Naive thymus-derived CD4-positive, alpha-beta T cell (primary cell): ENCODE results near the gene S1PR5. TPM values are rescaled to one million over a fixed set of nuclear protein-coding genes. Genes with fewer than 3 reads are reported as not detected.

ENCODE experiments used
- ATAC-seq: fragments of 150-1000 bp; cut with Tn5 transposase; 2 replicates; pipeline ENCODE4 v1.10.0; 2021; ENCODE audit warnings: mild to moderate bottlenecking, moderate library complexity
- CTCF ChIA-PET: fragments of 350-600 bp; sonication (Branson Sonifier 250); formaldehyde crosslinking; loops from one replicate; lab custom pipeline; 2021; ENCODE audit warnings: antibody characterized with exemption; lab: Charles Lee
- POLR2A ChIA-PET: fragments of 350-600 bp; sonication (Branson Sonifier 250); formaldehyde crosslinking; loops from one replicate; lab custom pipeline; 2021; ENCODE audit warnings: antibody characterized with exemption, inconsistent platforms; lab: Charles Lee
- DNase-seq, 9 donors: peaks; one replicate each; pipeline versions ENCODE4 v3.0.0 to v3.0.0-alpha.2; 2020 to 2022; ENCODE audit warnings: mixed read lengths in 1 of 9
- H3K27ac ChIP-seq: one replicate; pipeline ENCODE4 v1.7.0; 2013; ENCODE audit warnings: mild to moderate bottlenecking, low read depth, low read length, moderate library complexity
- H3K27me3 ChIP-seq, 2 donors: one replicate each; pipeline ENCODE4 v1.7.0; 2013; ENCODE audit warnings: low read length in 2 of 2, mild to moderate bottlenecking in 2 of 2, moderate library complexity in 2 of 2; ENCODE audit not compliant: control insufficient read depth in 2 of 2, insufficient read depth in 2 of 2
- H3K36me3 ChIP-seq, 3 experiments: 1 replicate in 2 of 3; 2 replicates in 1 of 3; pipeline ENCODE4 v1.7.0; 2013; ENCODE audit warnings: low read length in 3 of 3, mild to moderate bottlenecking in 3 of 3, moderate library complexity in 1 of 3; ENCODE audit not compliant: insufficient read depth in 3 of 3, control insufficient read depth in 2 of 3
- H3K4me1 ChIP-seq, 2 donors: one replicate each; pipeline ENCODE4 v1.7.0; 2013; ENCODE audit warnings: low read length in 2 of 2, mild to moderate bottlenecking in 2 of 2, moderate library complexity in 1 of 2; ENCODE audit not compliant: control insufficient read depth in 2 of 2, insufficient read depth in 2 of 2
- H3K4me3 ChIP-seq: 2 replicates; pipeline ENCODE4 v1.7.0; 2013; ENCODE audit warnings: mild to moderate bottlenecking, low read length
- H3K9me3 ChIP-seq, 3 experiments: 1 replicate in 2 of 3; 2 replicates in 1 of 3; pipeline ENCODE4 v1.7.0; 2013; ENCODE audit warnings: low read length in 3 of 3; ENCODE audit not compliant: control insufficient read depth in 2 of 3
- H3K27ac Mint-ChIP-seq, 9 donors: one replicate each; pipeline ENCODE4 v1.8.0; 2020 to 2022; ENCODE audit warnings: mixed read lengths in 9 of 9, mild to moderate bottlenecking in 8 of 9, moderate library complexity in 5 of 9, inconsistent platforms in 2 of 9
- H3K27me3 Mint-ChIP-seq, 5 donors: one replicate each; pipeline ENCODE4 v1.8.0; 2021 to 2022; ENCODE audit warnings: mixed read lengths in 5 of 5, mild to moderate bottlenecking in 1 of 5
- H3K36me3 Mint-ChIP-seq, 5 donors: one replicate each; pipeline ENCODE4 v1.8.0; 2020 to 2022; ENCODE audit warnings: mixed read lengths in 5 of 5, mild to moderate bottlenecking in 3 of 5, inconsistent platforms in 1 of 5
- H3K4me1 Mint-ChIP-seq, 7 donors: one replicate each; pipeline ENCODE4 v1.8.0; 2020 to 2022; ENCODE audit warnings: mixed read lengths in 7 of 7, mild to moderate bottlenecking in 3 of 7, inconsistent platforms in 1 of 7
- H3K4me3 Mint-ChIP-seq, 10 donors: one replicate each; pipeline ENCODE4 v1.8.0; 2020 to 2022; ENCODE audit warnings: mild to moderate bottlenecking in 10 of 10, mixed read lengths in 10 of 10, moderate library complexity in 6 of 10, inconsistent platforms in 2 of 10
- H3K9me3 Mint-ChIP-seq, 11 donors: one replicate each; pipeline ENCODE4 v1.8.0; 2020 to 2022; ENCODE audit warnings: mixed read lengths in 11 of 11, mild to moderate bottlenecking in 4 of 11, inconsistent platforms in 1 of 11, moderate library complexity in 1 of 11
- intact Hi-C, 2 donors: fragments of 100-400 bp; cut with micrococcal nuclease; formaldehyde crosslinking; loops; one replicate each; pipeline ENCODE4 v1.15.1; 2023
- polyA plus RNA-seq, 2 donors: library from polyadenylated mRNA; unstranded; fragments of 300-500 nt; fragmentation: Illumina TruSeq; gene quantifications; one replicate each; pipeline ENCODE4 v1.2.3, GENCODE V29; 2021
- total RNA-seq, 6 experiments: library from RNA in 5 of 6; stranded (reverse) in 5 of 6; gene quantifications; 1 replicate in 5 of 6; 2 replicates in 1 of 6; pipeline ENCODE4 v1.2.3 and lab custom pipeline; 2021 to 2026

Gene S1PR5
- total and polyA plus RNA-seq, 7 experiments from 2014 or later: 0.51 to 22.0 (median 0.61) TPM; not detected in 1

DNA sequence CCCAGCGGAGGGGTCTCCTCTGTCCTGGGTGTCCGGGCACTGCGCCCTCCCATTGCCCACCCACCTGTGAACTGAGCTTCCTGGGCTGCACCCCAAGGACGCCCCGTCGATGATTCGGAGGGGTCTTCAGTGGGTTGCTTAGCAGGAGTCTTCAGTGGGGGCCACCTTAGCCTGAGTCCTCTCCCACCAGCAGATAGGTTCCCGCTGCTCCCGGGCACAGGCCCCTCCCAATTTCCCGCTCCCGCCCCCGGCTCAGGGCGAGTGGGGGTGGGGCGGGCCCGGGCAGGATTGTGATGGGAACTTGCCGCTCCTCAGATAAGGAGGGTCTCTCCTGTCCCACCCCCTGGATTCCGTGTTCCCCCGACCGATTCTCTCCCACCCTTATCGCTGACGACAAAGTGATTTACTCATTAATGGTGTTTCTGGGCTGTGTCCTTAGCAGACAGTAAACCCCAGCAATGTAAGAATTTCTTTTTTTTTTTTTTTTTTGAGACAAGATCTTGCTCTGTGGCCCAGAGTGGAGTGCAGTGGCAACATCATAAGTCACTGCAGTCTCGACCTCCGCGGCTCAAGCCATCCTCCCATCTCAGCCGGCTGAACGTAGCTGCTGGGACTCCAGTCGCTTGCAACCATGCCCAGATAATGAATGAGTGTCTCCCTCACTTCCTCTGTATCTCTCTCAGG is 655 bp upstream of the S1PR5 start:
- H3K27ac Mint-ChIP-seq: peak overlapping the region in 1 of 9 donors; percentile 63
- Histone ChIP-seq H3K4me1 (peaks cover 11 to 43% of the 10 kb centered on the region in 2 donors), H3K4me3 (peak overlapping the region; percentile 43), H3K9me3 (no peaks in the 10 kb centered on the region), H3K27me3 (peaks cover 0 to 17% of the 10 kb centered on the region in 2 donors), H3K36me3 (no peaks in the 10 kb centered on the region), H3K27ac (no peak overlapping the region)
- H3K4me1 Mint-ChIP-seq: peaks cover 18 to 42% (median 30%) of the 10 kb centered on the region in 7 donors
- DNase-seq: peak in 2 of 9 donors; percentile 20 to 37
- peaks cover 0 to 6% (median 1%) of the 10 kb centered on the region in 5 donors for H3K36me3 Mint-ChIP-seq
- intact Hi-C loops: no loop called here
- H3K4me3 Mint-ChIP-seq: peak overlapping the region; percentile 39 to 88 (median 78)
- ChIA-PET CTCF (no interaction called here), POLR2A (interaction anchor here (1.8 kb wide), 1 partner anchor 48 kb away, joined by 4 read pairs; the partner anchor contains the start of gene KRI1)
- H3K9me3 Mint-ChIP-seq: peaks cover 0 to 2% (median 0%) of the 10 kb centered on the region in 11 donors
- ATAC-seq: peak; percentile 44
- peaks cover 45 to 66% (median 51%) of the 10 kb centered on the region in 5 donors for H3K27me3 Mint-ChIP-seq

GRCh38 chr19:10516671-10517286 is 468 bp downstream of the S1PR5 start:
- intact Hi-C loops: no loop called here
- peaks cover 0 to 6% (median 1%) of the 10 kb centered on the region in 5 donors for H3K36me3 Mint-ChIP-seq
- no peaks in the 10 kb centered on the region for H3K9me3 ChIP-seq
- ATAC-seq (no peak), DNase-seq (no peak)
- POLR2A ChIA-PET: interaction anchor here (1.8 kb wide), 1 partner anchor 49 kb away, joined by 4 read pairs; the partner anchor contains the start of gene KRI1
- H3K27me3 Mint-ChIP-seq: peaks cover 49 to 69% (median 53%) of the 10 kb centered on the region in 5 donors
- peak overlapping the region; percentile 18 to 81 (median 65) for H3K4me3 Mint-ChIP-seq
- H3K27ac ChIP-seq: no peak overlapping the region
- H3K4me1 ChIP-seq: peaks cover 11 to 36% of the 10 kb centered on the region in 2 donors
- H3K4me3 ChIP-seq: peak overlapping the region; percentile 43
- no peaks in the 10 kb centered on the region for H3K36me3 ChIP-seq
- H3K27ac Mint-ChIP-seq: peak overlapping the region in 2 of 9 donors; percentile 31 to 46
- peaks cover 18 to 43% (median 30%) of the 10 kb centered on the region in 7 donors for H3K4me1 Mint-ChIP-seq
- peaks cover 0 to 2% (median 0%) of the 10 kb centered on the region in 11 donors for H3K9me3 Mint-ChIP-seq
- H3K27me3 ChIP-seq: peaks cover 0 to 17% of the 10 kb centered on the region in 2 donors
- CTCF ChIA-PET: no interaction called here

GRCh38 chr19:10516064-10516385 is 1.2 kb downstream of the S1PR5 start:
- H3K27ac ChIP-seq: no peak overlapping the region
- Mint-ChIP-seq H3K4me1 (peaks cover 18 to 43% (median 30%) of the 10 kb centered on the region in 7 donors), H3K4me3 (peak overlapping the region in 6 of 10 donors; percentile 0 to 81 (median 40)), H3K36me3 (peaks cover 0 to 6% (median 1%) of the 10 kb centered on the region in 5 donors), H3K9me3 (peaks cover 0 to 2% (median 0%) of the 10 kb centered on the region in 11 donors), H3K27me3 (peaks cover 49 to 73% (median 53%) of the 10 kb centered on the region in 5 donors), H3K27ac (peak overlapping the region in 2 of 9 donors; percentile 29 to 31)
- no peaks in the 10 kb centered on the region for H3K9me3 ChIP-seq
- ChIA-PET POLR2A (no interaction called here), CTCF (interaction anchor here (1.1 kb wide), 1 partner anchor 15 kb away, joined by 3 read pairs; no protein-coding TSS in a partner anchor)
- H3K4me3 ChIP-seq: peak overlapping the region; percentile 43
- peak; percentile 72 for ATAC-seq
- peaks cover 0 to 17% of the 10 kb centered on the region in 2 donors for H3K27me3 ChIP-seq
- peaks cover 11 to 36% of the 10 kb centered on the region in 2 donors for H3K4me1 ChIP-seq
- intact Hi-C loops: no loop called here
- DNase-seq: no peak
- no peaks in the 10 kb centered on the region for H3K36me3 ChIP-seq

DNA sequence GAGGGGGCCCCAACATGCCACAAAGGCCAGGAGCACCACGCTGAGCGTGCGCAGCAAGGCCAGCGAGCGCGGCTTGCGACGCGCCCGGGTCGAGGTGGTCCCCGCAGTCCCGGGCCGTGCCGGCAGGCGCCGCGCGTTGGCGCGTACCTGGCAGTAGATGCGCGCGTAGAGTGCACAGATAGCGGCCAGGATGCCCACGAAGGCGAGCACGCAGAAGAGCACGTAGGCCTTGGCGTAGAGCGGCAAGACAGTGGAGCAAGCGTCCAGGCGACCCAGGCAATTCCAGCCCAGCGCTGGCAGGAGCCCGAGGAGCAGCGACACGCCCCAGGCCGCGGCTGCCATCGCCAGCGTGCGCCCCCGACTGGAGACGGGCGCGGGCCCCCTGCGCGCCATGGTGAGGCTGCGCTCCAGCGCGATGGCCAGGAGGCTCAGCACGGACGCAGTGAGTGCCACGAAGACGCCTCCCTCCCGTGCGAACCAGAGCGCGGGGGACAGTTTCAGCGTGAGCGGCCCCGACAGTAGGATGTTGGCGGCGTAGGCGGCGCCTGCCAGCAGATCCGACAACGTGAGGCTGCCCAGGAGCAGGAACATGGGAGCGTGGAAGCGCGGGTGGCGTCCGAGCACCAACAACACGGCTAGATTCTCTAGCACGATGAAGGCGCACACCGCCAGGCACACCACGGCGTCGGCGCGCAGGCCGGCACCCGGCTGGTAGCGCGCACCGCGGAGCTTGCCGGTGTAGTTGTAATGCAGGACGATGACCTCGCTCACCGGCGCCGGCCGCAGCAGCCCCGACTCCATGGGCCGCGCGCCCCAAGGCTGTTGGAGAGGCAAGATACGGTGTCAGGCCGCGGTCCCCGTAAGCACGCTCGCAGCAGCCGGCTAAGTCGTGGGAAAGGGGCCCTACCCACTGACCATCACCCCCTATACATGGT is 2.8 kb downstream of the S1PR5 start:
- Mint-ChIP-seq H3K4me3 (peak overlapping the region in 8 of 10 donors; percentile 32 to 81 (median 64)), H3K27me3 (peaks cover 45 to 68% (median 50%) of the 10 kb centered on the region in 5 donors), H3K36me3 (peaks cover 0 to 6% (median 1%) of the 10 kb centered on the region in 5 donors), H3K9me3 (peaks cover 0 to 2% (median 0%) of the 10 kb centered on the region in 11 donors), H3K4me1 (peaks cover 18 to 38% (median 29%) of the 10 kb centered on the region in 7 donors), H3K27ac (no peak overlapping the region)
- Histone ChIP-seq H3K9me3 (no peaks in the 10 kb centered on the region), H3K4me3 (peak overlapping the region; percentile 16), H3K4me1 (peaks cover 11 to 43% of the 10 kb centered on the region in 2 donors), H3K36me3 (no peaks in the 10 kb centered on the region), H3K27ac (no peak overlapping the region), H3K27me3 (peaks cover 0 to 17% of the 10 kb centered on the region in 2 donors)
- intact Hi-C loops: loop anchor here in 1 of 2 donors (5.0 kb wide), 1 partner anchor 222 kb away; no protein-coding TSS in a partner anchor
- POLR2A ChIA-PET: no interaction called here
- ATAC-seq: peak; percentile 49
- peak in 3 of 9 donors; percentile 29 to 52 (median 37) for DNase-seq
- CTCF ChIA-PET: no interaction called here

- H3K9me3 ChIP-seq: no peaks in the 10 kb centered on the region
- H3K4me1 Mint-ChIP-seq: peaks cover 15 to 30% (median 22%) of the 10 kb centered on the region in 7 donors
- peak overlapping the region in 4 of 10 donors; percentile 32 to 65 (median 57) for H3K4me3 Mint-ChIP-seq
- peak overlapping the region in 1 of 9 donors; percentile 9 for H3K27ac Mint-ChIP-seq
- no peak for DNase-seq
- H3K9me3 Mint-ChIP-seq: peaks cover 0 to 2% (median 0%) of the 10 kb centered on the region in 11 donors
- no peak overlapping the region for H3K4me3 ChIP-seq
- H3K36me3 Mint-ChIP-seq: peaks cover 0 to 6% (median 0%) of the 10 kb centered on the region in 5 donors
- intact Hi-C loops: loop anchor here in 1 of 2 donors (5.0 kb wide), 1 partner anchor 221 kb away; no protein-coding TSS in a partner anchor
- no peak for ATAC-seq
- ChIA-PET CTCF (no interaction called here), POLR2A (no interaction called here)
- peaks cover 0 to 12% of the 10 kb centered on the region in 2 donors for H3K27me3 ChIP-seq
- peaks cover 34 to 55% (median 39%) of the 10 kb centered on the region in 5 donors for H3K27me3 Mint-ChIP-seq
- no peak overlapping the region for H3K27ac ChIP-seq
- H3K36me3 ChIP-seq: no peaks in the 10 kb centered on the region
- H3K4me1 ChIP-seq: peaks cover 7 to 39% of the 10 kb centered on the region in 2 donors
Measured at GRCh38 chr19:10513223-10513622, 4.0 kb downstream of the S1PR5 start.
